CD1c-positive myeloid dendritic cell (primary cell): ENCODE results near the gene C2orf74.
A peak's percentile ranks its signal among the peaks of the same experiment; 100 is the strongest.
"Not testable (repeated sequence)": the region's sequence is repeated elsewhere in the genome, so short reads cannot be mapped to it uniquely, and the experiment has no call there.

Source experiments
- DNase-seq: peaks from one replicate; pipeline ENCODE4 v3.0.0-alpha.2; 2016; ENCODE audit errors: extremely low spot score

Gene C2orf74

GRCh38 chr2:61173116-61173515 lies 11.1 kb downstream of the C2orf74 start:
- DNase-seq = peak; percentile 40

GRCh38 chr2:61175036-61175435 lies 13.0 kb downstream of the C2orf74 start:
- no peak for DNase-seq

- peak; percentile 97 for DNase-seq
These were observed 15.1 kb downstream of the C2orf74 start for GRCh38 chr2:61176755-61177726.

- peak; percentile 45 for DNase-seq
These were observed 15.9 kb downstream of the C2orf74 start for GRCh38 chr2:61177727-61178549.

GRCh38 chr2:61178603-61179545 lies 16.9 kb downstream of the C2orf74 start:
- DNase-seq = no peak

- DNase-seq = no peak
These were observed 18.0 kb downstream of the C2orf74 start for GRCh38 chr2:61179701-61180639.

- no peak for DNase-seq
These were observed 18.7 kb downstream of the C2orf74 start for GRCh38 chr2:61180686-61181085.

GRCh38 chr2:61181382-61182058 lies 19.5 kb downstream of the C2orf74 start:
- no peak for DNase-seq

GRCh38 chr2:61182059-61182383 lies 20.0 kb downstream of the C2orf74 start:
- no peak for DNase-seq

- DNase-seq = no peak
These were observed 21.8 kb downstream of the C2orf74 start for GRCh38 chr2:61183795-61184194.

GRCh38 chr2:61184263-61184662 lies 22.3 kb downstream of the C2orf74 start:
- no peak for DNase-seq

GRCh38 chr2:61185231-61185728 lies 23.3 kb downstream of the C2orf74 start:
- no peak for DNase-seq

GRCh38 chr2:61187085-61187484 lies 25.1 kb downstream of the C2orf74 start:
- DNase-seq = no peak

- DNase-seq = peak; percentile 17
These were observed 31.9 kb downstream of the C2orf74 start for GRCh38 chr2:61193670-61194561.

- not testable (repeated sequence) for DNase-seq
These were observed 32.7 kb downstream of the C2orf74 start for GRCh38 chr2:61194646-61195045.

- no peak for DNase-seq
These were observed 34.7 kb downstream of the C2orf74 start for GRCh38 chr2:61196671-61197070.

GRCh38 chr2:61205132-61205531 lies 43.1 kb downstream of the C2orf74 start:
- DNase-seq = no peak

- DNase-seq = no peak
These were observed 48.5 kb downstream of the C2orf74 start for GRCh38 chr2:61210332-61210981.
